ENCODE measurements around the gene LCAT.

LCAT gene

GRCh38 chr16:67943619-67944504, at the start of gene LCAT:
Gene LCAT, minus strand, starts transcription at chr16:67944120. Its CDS starts 19 bp downstream, at chr16:67944101.
- H3K9ac ChIP-seq (ENCODE audit: low read depth, low read length) = no peak within 1 kb of the TSS
- peaks cover 21% of the 10 kb centered on the region for H3K36me3 ChIP-seq (ENCODE audit: insufficient read depth, low read length)
- no peaks in the 10 kb centered on the region; the same call in 1 of the 2 replicates for H3K4me1 ChIP-seq (ENCODE audit: insufficient read depth, low read length)
- no peaks in the 10 kb centered on the region for H3K9me3 ChIP-seq (ENCODE audit: control insufficient read depth, insufficient read depth, low read length)

GRCh38 chr16:67993207-67994039, 49.5 kb upstream of the LCAT start:
- peaks cover 3% of the 10 kb centered on the region; the same call in 1 of the 2 replicates for H3K4me1 ChIP-seq (ENCODE audit: insufficient read depth, low read length)
- no peaks in the 10 kb centered on the region for H3K36me3 ChIP-seq (ENCODE audit: insufficient read depth, low read length)
- H3K9ac ChIP-seq (ENCODE audit: low read depth, low read length) = peak overlapping the region; percentile 22; the same call in 1 of the 2 replicates
- H3K9me3 ChIP-seq (ENCODE audit: control insufficient read depth, insufficient read depth, low read length) = no peaks in the 10 kb centered on the region

GRCh38 chr16:67992661-67993206, 48.8 kb upstream of the LCAT start:
- Histone ChIP-seq H3K4me1 (ENCODE audit: insufficient read depth, low read length) (peaks cover 3% of the 10 kb centered on the region; the same call in 1 of the 2 replicates), H3K9me3 (ENCODE audit: control insufficient read depth, insufficient read depth, low read length) (no peaks in the 10 kb centered on the region), H3K9ac (ENCODE audit: low read depth, low read length) (no peak overlapping the region), H3K36me3 (ENCODE audit: insufficient read depth, low read length) (no peaks in the 10 kb centered on the region)

GRCh38 chr16:67990018-67990386, 46.1 kb upstream of the LCAT start:
- Histone ChIP-seq H3K9ac (ENCODE audit: low read depth, low read length) (no peak overlapping the region), H3K9me3 (ENCODE audit: control insufficient read depth, insufficient read depth, low read length) (no peaks in the 10 kb centered on the region), H3K36me3 (ENCODE audit: insufficient read depth, low read length) (no peaks in the 10 kb centered on the region), H3K4me1 (ENCODE audit: insufficient read depth, low read length) (peaks cover 3% of the 10 kb centered on the region; the same call in 1 of the 2 replicates)

- Histone ChIP-seq H3K36me3 (ENCODE audit: insufficient read depth, low read length) (no peaks in the 10 kb centered on the region), H3K9ac (ENCODE audit: low read depth, low read length) (no peak overlapping the region), H3K9me3 (ENCODE audit: control insufficient read depth, insufficient read depth, low read length) (no peaks in the 10 kb centered on the region), H3K4me1 (ENCODE audit: insufficient read depth, low read length) (peaks cover 3% of the 10 kb centered on the region; the same call in 1 of the 2 replicates)
Observed at GRCh38 chr16:67989322-67990017, 45.5 kb upstream of the LCAT start.

GRCh38 chr16:67988675-67989074, 44.8 kb upstream of the LCAT start:
- H3K9ac ChIP-seq (ENCODE audit: low read depth, low read length) = no peak overlapping the region
- H3K9me3 ChIP-seq (ENCODE audit: control insufficient read depth, insufficient read depth, low read length) = no peaks in the 10 kb centered on the region
- peaks cover 3% of the 10 kb centered on the region for H3K4me1 ChIP-seq (ENCODE audit: insufficient read depth, low read length)

GRCh38 chr16:67987460-67988160, 43.7 kb upstream of the LCAT start:
- no peaks in the 10 kb centered on the region for H3K9me3 ChIP-seq (ENCODE audit: control insufficient read depth, insufficient read depth, low read length)
- H3K36me3 ChIP-seq (ENCODE audit: insufficient read depth, low read length) = no peaks in the 10 kb centered on the region
- H3K4me1 ChIP-seq (ENCODE audit: insufficient read depth, low read length) = peaks cover 4% of the 10 kb centered on the region
- H3K9ac ChIP-seq (ENCODE audit: low read depth, low read length) = no peak overlapping the region

More at GRCh38 chr16:67988675-67989074, 44.8 kb upstream of the LCAT start:
- H3K36me3 ChIP-seq (ENCODE audit: insufficient read depth, low read length) = no peaks in the 10 kb centered on the region

- no peak overlapping the region for H3K9ac ChIP-seq (ENCODE audit: low read depth, low read length)
- H3K36me3 ChIP-seq (ENCODE audit: insufficient read depth, low read length) = no peaks in the 10 kb centered on the region
- H3K9me3 ChIP-seq (ENCODE audit: control insufficient read depth, insufficient read depth, low read length) = no peaks in the 10 kb centered on the region
- H3K4me1 ChIP-seq (ENCODE audit: insufficient read depth, low read length) = peaks cover 4% of the 10 kb centered on the region
Observed at GRCh38 chr16:67986949-67987348, 43.0 kb upstream of the LCAT start.

- peaks cover 4% of the 10 kb centered on the region for H3K4me1 ChIP-seq (ENCODE audit: insufficient read depth, low read length)
- no peak overlapping the region for H3K9ac ChIP-seq (ENCODE audit: low read depth, low read length)
- H3K36me3 ChIP-seq (ENCODE audit: insufficient read depth, low read length) = no peaks in the 10 kb centered on the region
- no peaks in the 10 kb centered on the region for H3K9me3 ChIP-seq (ENCODE audit: control insufficient read depth, insufficient read depth, low read length)
Observed at GRCh38 chr16:67982011-67982696, 38.2 kb upstream of the LCAT start.

- H3K9me3 ChIP-seq (ENCODE audit: control insufficient read depth, insufficient read depth, low read length) = no peaks in the 10 kb centered on the region
- peaks cover 4% of the 10 kb centered on the region for H3K4me1 ChIP-seq (ENCODE audit: insufficient read depth, low read length)
- no peaks in the 10 kb centered on the region for H3K36me3 ChIP-seq (ENCODE audit: insufficient read depth, low read length)
- H3K9ac ChIP-seq (ENCODE audit: low read depth, low read length) = no peak within 1 kb of the TSS
Observed at GRCh38 chr16:67979955-67980678, 36.2 kb upstream of the LCAT start, which contains the start of gene DPEP3. Gene DPEP3, minus strand, starts transcription at chr16:67980499. Its CDS starts 119 bp downstream, at chr16:67980380.

GRCh38 chr16:67977469-67978227, 33.7 kb upstream of the LCAT start:
- H3K4me1 ChIP-seq (ENCODE audit: insufficient read depth, low read length) = no peaks in the 10 kb centered on the region
- H3K36me3 ChIP-seq (ENCODE audit: insufficient read depth, low read length) = no peaks in the 10 kb centered on the region
- H3K9me3 ChIP-seq (ENCODE audit: control insufficient read depth, insufficient read depth, low read length) = no peaks in the 10 kb centered on the region
- H3K9ac ChIP-seq (ENCODE audit: low read depth, low read length) = no peak overlapping the region

- no peaks in the 10 kb centered on the region for H3K36me3 ChIP-seq (ENCODE audit: insufficient read depth, low read length)
- no peaks in the 10 kb centered on the region for H3K9me3 ChIP-seq (ENCODE audit: control insufficient read depth, insufficient read depth, low read length)
- H3K9ac ChIP-seq (ENCODE audit: low read depth, low read length) = no peak overlapping the region
- H3K4me1 ChIP-seq (ENCODE audit: insufficient read depth, low read length) = no peaks in the 10 kb centered on the region
Observed at GRCh38 chr16:67977005-67977404, 33.1 kb upstream of the LCAT start.
